HEK293T (cell line): ENCODE results near the gene BRF1.

Experiments used
- ARNT ChIP-seq: fragments of 450-650 bp; IDR thresholded peaks from 2 replicates; pipeline ENCODE4 v1.6.1; 2017; ENCODE audit warnings: mild to moderate bottlenecking
- BHLHE40 ChIP-seq: fragments of 450-650 bp; IDR thresholded peaks from 2 replicates; pipeline ENCODE4 v1.6.1; 2016; ENCODE audit warnings: mild to moderate bottlenecking, moderate library complexity, borderline replicate concordance
- CTBP1 ChIP-seq: fragments of 450-650 bp; IDR thresholded peaks from 2 replicates; pipeline ENCODE4 v1.6.1; 2016; ENCODE audit warnings: borderline replicate concordance
- ELF4 ChIP-seq: fragments of 450-650 bp; IDR thresholded peaks from 2 replicates; pipeline ENCODE4 v1.6.1; 2017; ENCODE audit warnings: antibody characterized with exemption
- FOXA1 ChIP-seq: fragments of 450-650 bp; IDR thresholded peaks from 2 replicates; pipeline ENCODE4 v1.6.1; 2016; ENCODE audit warnings: mild to moderate bottlenecking
- FOXK2 ChIP-seq: fragments of 450-650 bp; IDR thresholded peaks from 2 replicates; pipeline ENCODE4 v1.6.1; 2016; ENCODE audit warnings: mild to moderate bottlenecking
- FOXM1 ChIP-seq: fragments of 450-650 bp; IDR thresholded peaks from 2 replicates; pipeline ENCODE4 v1.6.1; 2017; ENCODE audit warnings: mild to moderate bottlenecking, borderline replicate concordance
- HDGF ChIP-seq: fragments of 450-650 bp; IDR thresholded peaks from 2 replicates; pipeline ENCODE4 v1.6.1; 2017; ENCODE audit warnings: antibody characterized with exemption, borderline replicate concordance
- L3MBTL2 ChIP-seq: fragments of 450-650 bp; conservative IDR thresholded peaks from 2 replicates; pipeline ENCODE4 v1.6.1; 2016; ENCODE audit warnings: mild to moderate bottlenecking
- SP1 ChIP-seq: fragments of 450-650 bp; IDR thresholded peaks from 2 replicates; pipeline ENCODE4 v1.6.1; 2017
- SUZ12 ChIP-seq: fragments of 450-650 bp; IDR thresholded peaks from 2 replicates; pipeline ENCODE4 v1.6.1; 2016; ENCODE audit warnings: mild to moderate bottlenecking
- TARDBP ChIP-seq: fragments of 450-650 bp; IDR thresholded peaks from 2 replicates; pipeline ENCODE4 v1.6.1; 2016
- ZNF384 ChIP-seq: fragments of 450-650 bp; IDR thresholded peaks from 2 replicates; pipeline ENCODE4 v1.6.1; 2016

GRCh38 chr14:105221598-105222178 is 79.1 kb downstream of the BRF1 start:
- TF ChIP-seq SP1: no peak
- TF ChIP-seq FOXA1: no peak
- no peak for TF ChIP-seq HDGF
- no peak for TF ChIP-seq FOXK2
- TF ChIP-seq FOXM1: no peak
- no peak for TF ChIP-seq BHLHE40
- TF ChIP-seq TARDBP: no peak
- TF ChIP-seq CTBP1: no peak
- TF ChIP-seq ZNF384: no peak
- no peak for TF ChIP-seq L3MBTL2
- TF ChIP-seq ARNT: no peak
- TF ChIP-seq SUZ12: no peak
- no peak for TF ChIP-seq ELF4
